GM18868 (cell line): ENCODE measurements around the gene CPO.

ENCODE experiments used
- ATAC-seq: cut with Tn5 transposase; IDR thresholded peaks from one replicate; pipeline ENCODE4 v1.9.1; 2021; ENCODE audit warnings: mild to moderate bottlenecking, moderate library complexity; ENCODE audit not compliant: unreplicated experiment

The CPO gene

DNA sequence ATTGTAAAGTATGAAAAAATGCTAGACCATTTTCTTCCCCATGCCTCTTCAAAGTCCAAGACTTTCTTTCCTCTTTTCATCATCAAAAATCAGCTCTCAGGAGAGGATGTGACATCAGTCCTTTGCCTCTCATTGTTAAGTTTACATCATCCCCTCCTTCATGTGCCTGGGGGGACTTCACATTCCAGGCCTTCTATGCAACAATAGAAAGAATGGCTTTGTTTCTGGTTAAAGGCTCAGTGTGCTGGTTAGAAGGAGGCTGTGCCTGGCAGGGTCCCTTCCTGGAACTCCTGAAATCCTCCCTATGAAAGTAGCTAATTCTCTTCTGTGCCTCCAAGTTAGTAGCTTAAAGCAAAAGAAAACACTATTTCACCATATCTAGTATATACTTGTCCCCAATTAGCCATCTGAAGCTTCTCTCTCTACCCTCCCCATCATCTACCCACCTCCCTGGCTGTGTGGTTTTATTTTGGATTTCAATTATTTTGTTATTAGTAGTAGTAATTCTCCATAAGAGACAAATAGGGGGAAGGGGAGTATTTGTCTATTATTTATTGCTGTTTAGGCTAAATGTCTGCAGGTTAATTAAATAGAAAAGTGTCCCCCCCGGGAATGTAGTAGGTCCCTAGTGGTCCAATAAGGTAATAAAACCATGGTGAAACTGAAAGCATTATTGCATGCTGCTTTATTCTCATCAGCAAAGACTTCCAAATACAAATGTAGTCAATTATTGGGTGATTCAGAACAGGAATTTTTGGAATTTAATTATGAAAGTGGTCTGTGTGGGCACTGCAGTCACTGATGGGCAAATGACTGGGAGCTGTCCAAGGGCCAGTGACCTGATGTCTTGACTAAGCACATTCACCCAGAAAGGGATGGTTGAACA, 69.0 kb downstream of the CPO start:
- ATAC-seq: no peak

DNA sequence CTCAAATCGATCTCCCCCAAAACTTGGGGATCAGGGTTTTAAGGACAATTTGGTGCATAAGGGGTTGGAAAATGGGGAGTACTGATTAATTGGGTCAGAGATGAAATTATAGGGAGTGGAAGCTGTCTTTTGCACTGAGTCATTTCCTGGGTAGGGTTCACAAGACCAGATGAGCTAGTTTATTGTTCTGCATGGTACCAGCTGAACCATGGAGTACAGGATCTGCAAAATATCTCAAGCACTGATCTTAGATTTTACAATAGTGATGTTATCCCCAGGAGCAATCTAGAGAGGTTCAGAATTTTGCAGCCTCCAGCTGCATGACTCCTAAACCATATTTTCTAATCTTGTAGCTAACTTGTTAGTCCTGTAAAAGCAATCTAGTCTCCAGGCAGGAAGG, 73.1 kb downstream of the CPO start:
- no peak for ATAC-seq

DNA sequence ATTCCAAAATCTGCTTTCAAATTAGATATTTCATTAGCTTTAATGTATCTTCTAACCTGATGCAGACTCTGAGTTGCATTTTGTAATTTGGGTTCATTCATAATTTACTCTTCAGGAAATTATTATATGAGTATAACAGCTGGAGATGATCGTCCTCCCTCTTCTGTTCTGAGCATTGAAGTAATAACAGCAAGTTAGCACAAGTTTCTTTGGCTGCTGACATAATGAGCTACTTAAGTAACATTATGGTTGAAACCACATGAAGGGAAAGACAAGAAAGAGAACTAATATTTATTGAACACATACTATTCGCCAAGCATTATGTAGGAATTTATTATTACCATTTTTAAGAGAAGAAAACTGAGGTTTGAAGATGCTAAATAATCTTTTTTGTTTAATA, 75.1 kb downstream of the CPO start:
- ATAC-seq: no peak

DNA sequence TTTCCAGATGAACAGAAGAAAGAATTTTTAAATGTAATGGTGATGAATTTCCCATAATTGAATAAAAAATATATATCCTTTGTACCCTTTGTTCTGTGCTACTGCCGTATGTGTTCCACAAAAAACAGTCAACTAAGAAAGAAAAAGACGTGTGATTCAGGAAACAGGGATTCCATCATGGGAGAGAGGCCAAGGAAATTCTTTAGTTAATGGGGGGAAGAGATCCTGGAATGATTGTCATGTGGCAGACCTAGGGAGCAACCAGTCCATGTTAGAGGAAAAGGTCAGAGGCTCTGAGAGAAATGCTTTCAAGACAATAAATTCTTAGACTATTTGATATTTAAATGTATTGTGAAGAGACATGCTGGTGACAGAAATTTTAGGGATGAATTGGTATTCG, 76.6 kb downstream of the CPO start:
- ATAC-seq: no peak
